Measurements from ENCODE around the gene MELK.

DNA sequence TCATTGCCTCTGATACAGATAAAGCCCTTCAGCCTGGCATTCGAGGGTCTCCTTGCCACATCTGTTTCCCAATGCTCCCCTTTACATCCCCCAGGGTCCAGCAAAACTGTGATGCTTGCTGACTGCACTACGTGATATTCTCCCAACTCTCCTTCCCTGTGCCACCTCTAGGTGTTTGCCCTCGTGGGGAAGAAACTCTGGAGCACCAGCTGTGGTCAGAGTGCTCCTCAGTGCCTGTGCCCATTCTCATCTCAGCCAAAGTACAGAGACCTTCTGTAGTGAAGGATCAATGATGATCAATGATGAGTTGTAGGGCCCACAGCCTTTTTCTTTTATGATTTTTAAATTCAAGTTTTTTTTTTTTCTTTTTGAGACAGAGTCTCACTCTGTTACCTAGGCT, 40.3 kb upstream of the MELK start:
- TF ChIP-seq CTCF (conservative IDR thresholded peaks at IDR 0.05; ENCODE audit: low read depth, low read length) (no peak), POLR2A (IDR thresholded peaks at IDR 0.05; ENCODE audit: low read depth, low read length) (no peak), MXI1 (IDR thresholded peaks at IDR 0.05; ENCODE audit: borderline replicate concordance, low read depth, low read length) (no peak), RFX5 (IDR thresholded peaks at IDR 0.05; ENCODE audit: low read depth, low read length) (no peak), USF2 (IDR thresholded peaks at IDR 0.05; ENCODE audit: low read depth, low read length) (no peak), MAFK (IDR thresholded peaks at IDR 0.05; ENCODE audit: low read depth, low read length) (no peak), RAD21 (IDR thresholded peaks at IDR 0.05; ENCODE audit: low read length) (no peak), CEBPB (IDR thresholded peaks at IDR 0.05; ENCODE audit: low read depth, low read length) (no peak)
- TF ChIP-seq, protein P1, sequence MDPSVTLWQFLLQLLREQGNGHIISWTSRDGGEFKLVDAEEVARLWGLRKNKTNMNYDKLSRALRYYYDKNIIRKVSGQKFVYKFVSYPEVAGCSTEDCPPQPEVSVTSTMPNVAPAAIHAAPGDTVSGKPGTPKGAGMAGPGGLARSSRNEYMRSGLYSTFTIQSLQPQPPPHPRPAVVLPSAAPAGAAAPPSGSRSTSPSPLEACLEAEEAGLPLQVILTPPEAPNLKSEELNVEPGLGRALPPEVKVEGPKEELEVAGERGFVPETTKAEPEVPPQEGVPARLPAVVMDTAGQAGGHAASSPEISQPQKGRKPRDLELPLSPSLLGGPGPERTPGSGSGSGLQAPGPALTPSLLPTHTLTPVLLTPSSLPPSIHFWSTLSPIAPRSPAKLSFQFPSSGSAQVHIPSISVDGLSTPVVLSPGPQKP (IDR thresholded peaks at IDR 0.05; ENCODE audit: borderline replicate concordance, low read depth, low read length): no peak
